SK-N-SH (cell line): ENCODE results near the gene CLK2.
"Not testable (repeated sequence)": the region's sequence is repeated elsewhere in the genome, so short reads cannot be mapped to it uniquely, and the experiment has no call there.

Experiments
- CTCF ChIP-seq: fragments of 200-600 bp; sonication (generic); IDR thresholded peaks from 2 replicates; pipeline ENCODE4 v1.6.1; 2017; ENCODE audit warnings: antibody characterized with exemption, mild to moderate bottlenecking, moderate library complexity
- EP300 ChIP-seq, 2 experiments: IDR thresholded peaks; 2 replicates each; pipeline versions ENCODE4 v1.4.0 to v1.6.1; 2012; ENCODE audit warnings: borderline replicate concordance in 1 of 2, low read depth in 1 of 2, low read length in 1 of 2
- FOXM1 ChIP-seq: IDR thresholded peaks from 2 replicates; pipeline ENCODE4 v1.4.0; 2012; ENCODE audit warnings: low read depth, mild to moderate bottlenecking
- IRF3 ChIP-seq: fragments of 150-350 bp; IDR thresholded peaks from 2 replicates; pipeline ENCODE4 v1.6.1; 2016; ENCODE audit warnings: mild to moderate bottlenecking, low read depth, low read length
- POLR2AphosphoS5 ChIP-seq: IDR thresholded peaks from 2 replicates; pipeline ENCODE4 v1.6.1; 2012; ENCODE audit warnings: low read depth, low read length
- USF2 ChIP-seq: fragments of 150-350 bp; IDR thresholded peaks from 2 replicates; pipeline ENCODE4 v1.6.1; 2017; ENCODE audit warnings: antibody characterized with exemption, low read length, low read depth, borderline replicate concordance
- ZBTB33 ChIP-seq: IDR thresholded peaks from 2 replicates; pipeline ENCODE4 v1.4.0; 2012; ENCODE audit warnings: low read depth, borderline replicate concordance

- not testable (repeated sequence) for TF ChIP-seq CTCF; IRF3; POLR2AphosphoS5; USF2; ZBTB33; EP300 (IDR thresholded peaks at IDR 0.05; ENCODE audit: borderline replicate concordance in 1 of 2, low read depth in 1 of 2, low read length in 1 of 2); FOXM1
Observed at GRCh38 chr1:155233502-155233901, 39.8 kb downstream of the CLK2 start.
